IMR-90 (cell line): Measurements from ENCODE around the gene APAF1. TPM values are rescaled to one million over a fixed set of nuclear protein-coding genes. Genes with fewer than 3 reads are reported as not detected.

Experiments used
- ATAC-seq: fragments of 200-7000 bp; cut with Tn5 transposase; 2 replicates; pipeline ENCODE4 v1.9.1; 2020; ENCODE audit warnings: low read depth, mild to moderate bottlenecking, moderate library complexity
- BruUV-seq: library from RNA; stranded (reverse); fragments of 400-500 nt; replicated peaks from 2 replicates; lab custom pipeline; 2021; lab: Mats Ljungman, UMichigan
- CTCF ChIA-PET: fragments of 300-600 bp; formaldehyde crosslinking; extraction: SDS; loops from one replicate; lab custom pipeline; 2021; ENCODE audit warnings: antibody characterized with exemption; lab: Yijun Ruan, JAX
- POLR2A ChIA-PET: fragments of 300-600 bp; sonication (Branson Sonifier 250); formaldehyde crosslinking; loops from one replicate; lab custom pipeline; 2022; ENCODE audit warnings: antibody characterized with exemption; ENCODE audit not compliant: unreplicated experiment; lab: Charles Lee
- DNase-seq: peaks from one replicate; pipeline ENCODE4 v3.0.0; 2013
- H2AFZ ChIP-seq: replicated peaks from 2 replicates; pipeline ENCODE3; 2013; ENCODE audit warnings: low read length, mild to moderate bottlenecking; ENCODE audit not compliant: poor library complexity
- H2AK5ac ChIP-seq: 2 replicates; pipeline ENCODE4 v1.6.1; 2013; ENCODE audit warnings: low read depth, low read length, inconsistent platforms
- H2AK9ac ChIP-seq: replicated peaks from 2 replicates; pipeline ENCODE3; 2013; ENCODE audit warnings: mild to moderate bottlenecking, low read depth, low read length, moderate library complexity; ENCODE audit not compliant: poor library complexity
- H2BK120ac ChIP-seq: 2 replicates; pipeline ENCODE4 v1.6.1; 2013; ENCODE audit warnings: low read depth, low read length, inconsistent platforms
- H2BK15ac ChIP-seq: 3 replicates; pipeline ENCODE4 v1.6.1; 2013; ENCODE audit warnings: low read depth, low read length, inconsistent platforms
- H2BK20ac ChIP-seq: 2 replicates; pipeline ENCODE4 v1.6.1; 2013; ENCODE audit warnings: low read depth, mild to moderate bottlenecking, inconsistent platforms, low read length, moderate library complexity
- H2BK5ac ChIP-seq: 2 replicates; pipeline ENCODE4 v1.6.1; 2013; ENCODE audit warnings: mild to moderate bottlenecking, low read depth, low read length, inconsistent platforms; ENCODE audit not compliant: poor library complexity, severe bottlenecking
- H3K14ac ChIP-seq: replicated peaks from 2 replicates; pipeline ENCODE4 v1.6.1; 2013; ENCODE audit warnings: low read depth, low read length, inconsistent platforms
- H3K18ac ChIP-seq: 2 replicates; pipeline ENCODE4 v1.6.1; 2013; ENCODE audit warnings: low read depth, low read length, control low read depth
- H3K23ac ChIP-seq: 2 replicates; pipeline ENCODE4 v1.6.1; 2013; ENCODE audit warnings: low read depth, low read length, inconsistent platforms
- H3K27ac ChIP-seq: 2 replicates; pipeline ENCODE4 v1.5.1; 2013; ENCODE audit warnings: mild to moderate bottlenecking, control low read depth, low read length; ENCODE audit not compliant: insufficient read depth
- H3K27me3 ChIP-seq: 2 replicates; pipeline ENCODE4 v1.6.1; 2013; ENCODE audit warnings: low read length; ENCODE audit not compliant: control insufficient read depth, insufficient read depth
- H3K36me3 ChIP-seq: 2 replicates; pipeline ENCODE4 v1.6.1; 2013; ENCODE audit warnings: low read length, mixed read lengths; ENCODE audit not compliant: control insufficient read depth, insufficient read depth
- H3K4ac ChIP-seq: 2 replicates; pipeline ENCODE4 v1.6.1; 2013; ENCODE audit warnings: low read depth, low read length, inconsistent platforms
- H3K4me1 ChIP-seq: 2 replicates; pipeline ENCODE4 v1.6.1; 2013; ENCODE audit warnings: low read length, mixed read lengths; ENCODE audit not compliant: control insufficient read depth, insufficient read depth
- H3K4me2 ChIP-seq: 2 replicates; pipeline ENCODE4 v1.6.1; 2013; ENCODE audit warnings: low read depth, mild to moderate bottlenecking, control low read depth, low read length, moderate library complexity
- H3K4me3 ChIP-seq: 2 replicates; pipeline ENCODE4 v1.5.1; 2013; ENCODE audit warnings: low read depth, mild to moderate bottlenecking, control low read depth, low read length, moderate library complexity; ENCODE audit not compliant: insufficient read depth
- H3K56ac ChIP-seq: 2 replicates; pipeline ENCODE4 v1.6.1; 2013; ENCODE audit warnings: low read length, inconsistent platforms; ENCODE audit not compliant: insufficient read depth; ENCODE audit errors: extremely low read depth
- H3K79me1 ChIP-seq, 2 experiments: 2 replicates each; pipeline ENCODE4 v1.6.1; 2013; ENCODE audit warnings: low read length in 2 of 2, inconsistent platforms in 1 of 2, low read depth in 1 of 2
- H3K9ac ChIP-seq: 2 replicates; pipeline ENCODE4 v1.6.1; 2013; ENCODE audit warnings: low read depth, low read length, control low read depth
- H3K9me1 ChIP-seq: 2 replicates; pipeline ENCODE4 v1.6.1; 2013; ENCODE audit warnings: low read length, inconsistent platforms; ENCODE audit not compliant: insufficient read depth
- H3K9me3 ChIP-seq: 2 replicates; pipeline ENCODE4 v1.6.1; 2013; ENCODE audit warnings: low read length; ENCODE audit not compliant: control insufficient read depth, insufficient read depth
- H4K20me1 ChIP-seq: 2 replicates; pipeline ENCODE4 v1.6.1; 2013; ENCODE audit warnings: low read length, inconsistent platforms; ENCODE audit not compliant: insufficient read depth
- H4K5ac ChIP-seq: 2 replicates; pipeline ENCODE4 v1.6.1; 2013; ENCODE audit warnings: mild to moderate bottlenecking, low read depth, low read length, control low read depth
- H4K8ac ChIP-seq, 2 experiments: 2 replicates each; pipeline ENCODE4 v1.6.1; 2013; ENCODE audit warnings: low read depth in 2 of 2, low read length in 2 of 2, control low read depth in 1 of 2, inconsistent platforms in 1 of 2
- H4K91ac ChIP-seq: 2 replicates; pipeline ENCODE4 v1.6.1; 2013; ENCODE audit warnings: low read depth, low read length, inconsistent platforms; ENCODE audit not compliant: insufficient read depth
- MAFK ChIP-seq: IDR thresholded peaks from 2 replicates; pipeline ENCODE4 v1.6.1; 2012; ENCODE audit warnings: low read depth, low read length, improper control_type of control experiment
- NFE2L2 ChIP-seq: fragments of 150-350 bp; IDR thresholded peaks from 2 replicates; pipeline ENCODE4 v1.6.1; 2016; ENCODE audit warnings: low read depth, mild to moderate bottlenecking, low read length
- RCOR1 ChIP-seq: IDR thresholded peaks from 2 replicates; pipeline ENCODE4 v1.6.1; 2012; ENCODE audit warnings: mild to moderate bottlenecking, low read length, improper control_type of control experiment; ENCODE audit not compliant: insufficient replicate concordance
- SMC3 ChIP-seq: fragments of 150-350 bp; IDR thresholded peaks from 2 replicates; pipeline ENCODE4 v1.6.1; 2016; ENCODE audit warnings: low read depth, mild to moderate bottlenecking, antibody characterized with exemption, low read length, moderate library complexity
- WGBS, 2 experiments: methylation state at CpG; one replicate each; pipeline versions ENCODE4 v1.1.5 to v1.1.7; 2013; ENCODE audit warnings: missing lambda C conversion rate in 2 of 2; ENCODE audit not compliant: insufficient read length in 1 of 2; ENCODE audit errors: extremely low coverage in 2 of 2; 5-methylcytosine and 5-hydroxymethylcytosine counted together
- dilution Hi-C: fragments of 300-500 bp; cut with HindIII; formaldehyde crosslinking; loops from one replicate; pipeline ENCODE4 v1.14.3; 2018; ENCODE audit warnings: low sequenced_read_pairs; ENCODE audit not compliant: unreplicated experiment
- in situ Hi-C: fragments of 300-500 bp; cut with MboI; formaldehyde crosslinking; loops from 3 replicates; pipeline ENCODE4 v1.14.3; 2019; ENCODE audit warnings: low sequenced_read_pairs, inconsistent platforms, mixed read lengths
- intact Hi-C: fragments of 100-400 bp; cut with micrococcal nuclease; formaldehyde crosslinking; loops from 2 replicates; pipeline ENCODE4 v1.10.0; 2022
- polyA plus RNA-seq, 3 experiments: library from polyadenylated mRNA; depleted of rRNA; stranded (reverse); fragments of >200 nt; gene quantifications; 2 replicates each; pipeline ENCODE4 v1.2.3, GENCODE V29; 2012; ENCODE audit warnings: low replicate concordance in 1 of 3
- total RNA-seq: library from RNA; depleted of rRNA; stranded (reverse); fragments of >200 nt; gene quantifications from 2 replicates; pipeline ENCODE4 v1.2.3, GENCODE V29; 2012

APAF1 gene
- total and polyA plus RNA-seq, 2 of the 4 experiments (the other 2 are of a cell fraction) = 10.9 to 32.8 TPM

DNA sequence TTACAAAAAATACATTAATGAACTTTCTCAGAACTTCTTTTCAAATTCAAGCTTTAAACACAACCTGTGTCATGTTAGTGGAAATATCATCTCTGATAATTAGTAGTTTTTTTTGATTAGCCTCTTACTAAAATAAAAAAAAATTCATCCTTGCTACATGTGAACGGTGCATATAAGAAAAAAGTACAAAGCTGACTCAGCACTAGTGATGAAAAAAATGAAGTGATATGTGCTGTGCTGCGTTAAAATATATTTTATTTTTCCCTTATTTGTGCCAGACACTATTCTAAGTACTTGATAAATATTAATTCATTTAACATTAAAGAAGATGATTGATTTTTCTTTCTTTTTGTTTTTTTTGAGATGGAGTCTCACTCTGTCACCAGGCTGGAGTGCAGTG is 8.0 kb upstream of the APAF1 start:
- peaks cover 16% of the 10 kb centered on the region for H3K36me3 ChIP-seq
- no TSS peak for BruUV-seq
- H2BK120ac ChIP-seq = no peak overlapping the region
- H3K4ac ChIP-seq = no peak overlapping the region
- DNase-seq = no peak
- H2AFZ ChIP-seq = no peak overlapping the region
- H3K9me3 ChIP-seq = no peaks in the 10 kb centered on the region
- H2BK5ac ChIP-seq = no peak overlapping the region
- no peak for ATAC-seq
- no CpG with 5 or more reads among the region's 2 CpGs for WGBS, 2 experiments
- peaks cover 15 to 58% of the 10 kb centered on the region in 2 experiments for H3K79me1 ChIP-seq
- H4K20me1 ChIP-seq = peaks cover 25% of the 10 kb centered on the region
- intact Hi-C loops = no loop called here
- H3K9me1 ChIP-seq = peaks cover 6% of the 10 kb centered on the region
- H3K14ac ChIP-seq = no peak overlapping the region
- H2BK15ac ChIP-seq = no peak overlapping the region
- no peak overlapping the region for H2AK5ac ChIP-seq
- no peak overlapping the region for H3K9ac ChIP-seq
- no peak overlapping the region for H4K5ac ChIP-seq
- H2AK9ac ChIP-seq = no peak overlapping the region
- ChIA-PET CTCF (no interaction called here), POLR2A (no interaction called here)
- H3K27ac ChIP-seq = no peak overlapping the region
- no peak for TF ChIP-seq RCOR1
- no peak for TF ChIP-seq SMC3
- TF ChIP-seq NFE2L2 = no peak
- peak; percentile 99 for TF ChIP-seq MAFK
- no peak overlapping the region for H3K18ac ChIP-seq
- H2BK20ac ChIP-seq = no peak overlapping the region
- H3K4me3 ChIP-seq = no peak overlapping the region
- H3K4me1 ChIP-seq = peaks cover 6% of the 10 kb centered on the region; the same call in 1 of the 2 replicates
- H3K27me3 ChIP-seq = no peaks in the 10 kb centered on the region
- in situ Hi-C loops = loop anchor here (5.0 kb wide), 1 partner anchor 35 kb away; no protein-coding TSS in a partner anchor
- H3K23ac ChIP-seq = no peak overlapping the region
- dilution Hi-C loops = no loop called here
- no peak overlapping the region for H4K91ac ChIP-seq
- no peak overlapping the region for H4K8ac ChIP-seq
- no peak overlapping the region for H3K4me2 ChIP-seq
- H3K56ac ChIP-seq = no peak overlapping the region
